GM23248 (cell line): Measurements from ENCODE around the gene PRCC. TPM values are rescaled to one million over a fixed set of nuclear protein-coding genes. Genes with fewer than 3 reads are reported as not detected.
A peak's percentile ranks its signal among the peaks of the same experiment; 100 is the strongest.

ENCODE experiments used
- DNase-seq: peaks from one replicate; pipeline ENCODE4 v3.0.0-alpha.2; 2015
- H2AFZ ChIP-seq: fragments of 200-600 bp; sonication (generic); 2 replicates; pipeline ENCODE4 v1.6.1; 2016; ENCODE audit warnings: antibody characterized with exemption
- H3F3A ChIP-seq: fragments of 200-600 bp; sonication (generic); 2 replicates; pipeline ENCODE4 v1.6.1; 2016; ENCODE audit warnings: mild to moderate bottlenecking, antibody characterized with exemption, mixed run types; ENCODE audit not compliant: insufficient read depth
- H3K27ac ChIP-seq: fragments of 200-600 bp; sonication (generic); 2 replicates; pipeline ENCODE4 v1.5.1; 2016; ENCODE audit warnings: mild to moderate bottlenecking
- H3K27me3 ChIP-seq: fragments of 200-600 bp; sonication (generic); replicated peaks from 2 replicates; pipeline ENCODE4 v1.6.1; 2016; ENCODE audit warnings: mild to moderate bottlenecking; ENCODE audit not compliant: insufficient read depth
- H3K36me3 ChIP-seq: fragments of 200-600 bp; sonication (generic); 2 replicates; pipeline ENCODE4 v1.6.1; 2016; ENCODE audit warnings: low read depth, mild to moderate bottlenecking
- H3K4me1 ChIP-seq: fragments of 200-600 bp; sonication (generic); 2 replicates; pipeline ENCODE4 v1.6.1; 2016; ENCODE audit warnings: mild to moderate bottlenecking; ENCODE audit not compliant: insufficient read depth
- H3K4me2 ChIP-seq: fragments of 200-600 bp; sonication (generic); one replicate; pipeline ENCODE4 v1.6.1; 2016; ENCODE audit warnings: mild to moderate bottlenecking; ENCODE audit not compliant: unreplicated experiment
- H3K4me3 ChIP-seq: fragments of 200-600 bp; sonication (generic); 2 replicates; pipeline ENCODE4 v1.5.1; 2016; ENCODE audit warnings: mild to moderate bottlenecking
- H3K79me2 ChIP-seq: fragments of 200-600 bp; sonication (generic); 2 replicates; pipeline ENCODE4 v1.6.1; 2016; ENCODE audit warnings: mild to moderate bottlenecking; ENCODE audit not compliant: insufficient read depth
- H3K9ac ChIP-seq: fragments of 200-600 bp; sonication (generic); 2 replicates; pipeline ENCODE4 v1.6.1; 2016; ENCODE audit warnings: mild to moderate bottlenecking
- H3K9me2 ChIP-seq: fragments of 200-600 bp; sonication (generic); 2 replicates; pipeline ENCODE4 v1.6.1; 2016; ENCODE audit warnings: mixed run types, mild to moderate bottlenecking, moderate library complexity; ENCODE audit not compliant: insufficient read depth
- H3K9me3 ChIP-seq: fragments of 200-600 bp; sonication (generic); one replicate; pipeline ENCODE4 v1.6.1; 2017; ENCODE audit warnings: low read depth
- H4K20me1 ChIP-seq: fragments of 200-600 bp; sonication (generic); 2 replicates; pipeline ENCODE4 v1.6.0; 2016; ENCODE audit not compliant: insufficient read depth
- EZH2 ChIP-seq: fragments of 200-600 bp; sonication (generic); IDR thresholded peaks from 2 replicates; pipeline ENCODE4 v1.6.1; 2018; ENCODE audit warnings: antibody characterized with exemption, mild to moderate bottlenecking; ENCODE audit not compliant: insufficient read depth, poor library complexity, severe bottlenecking
- EZH2phosphoT487 ChIP-seq: fragments of 200-600 bp; sonication (generic); IDR thresholded peaks from 2 replicates; pipeline ENCODE4 v1.6.1; 2018; ENCODE audit warnings: antibody characterized with exemption, moderate library complexity, mild to moderate bottlenecking, low read depth; ENCODE audit not compliant: insufficient read depth
- WGBS, 2 experiments: methylation state at CpG; one replicate each; pipeline ENCODE4 v1.1.6; 2015 to 2017; ENCODE audit warnings: low lambda C conversion rate in 2 of 2, low coverage in 1 of 2; ENCODE audit errors: missing lambda C conversion rate in 2 of 2; 5-methylcytosine and 5-hydroxymethylcytosine counted together
- in situ Hi-C: fragments of 300-500 bp; cut with MboI; formaldehyde crosslinking; loops from 2 replicates; pipeline ENCODE4 v1.15.0; 2020
- polyA plus RNA-seq: library from polyadenylated mRNA; unstranded; fragments of >200 nt; fragmentation: Nextera tagmentation; extraction: Ambion mirVana; gene quantifications from 2 replicates; pipeline ENCODE4 v1.2.1, GENCODE V29; 2016
- total RNA-seq: library from RNA; depleted of rRNA; stranded (reverse); fragments of >200 nt; shearing (Covaris generic); gene quantifications from 2 replicates; pipeline ENCODE4 v1.2.3, GENCODE V29; 2014

The PRCC gene
- total and polyA plus RNA-seq, 2 experiments from 2014 or later, result 32.4 to 57.0 TPM

DNA sequence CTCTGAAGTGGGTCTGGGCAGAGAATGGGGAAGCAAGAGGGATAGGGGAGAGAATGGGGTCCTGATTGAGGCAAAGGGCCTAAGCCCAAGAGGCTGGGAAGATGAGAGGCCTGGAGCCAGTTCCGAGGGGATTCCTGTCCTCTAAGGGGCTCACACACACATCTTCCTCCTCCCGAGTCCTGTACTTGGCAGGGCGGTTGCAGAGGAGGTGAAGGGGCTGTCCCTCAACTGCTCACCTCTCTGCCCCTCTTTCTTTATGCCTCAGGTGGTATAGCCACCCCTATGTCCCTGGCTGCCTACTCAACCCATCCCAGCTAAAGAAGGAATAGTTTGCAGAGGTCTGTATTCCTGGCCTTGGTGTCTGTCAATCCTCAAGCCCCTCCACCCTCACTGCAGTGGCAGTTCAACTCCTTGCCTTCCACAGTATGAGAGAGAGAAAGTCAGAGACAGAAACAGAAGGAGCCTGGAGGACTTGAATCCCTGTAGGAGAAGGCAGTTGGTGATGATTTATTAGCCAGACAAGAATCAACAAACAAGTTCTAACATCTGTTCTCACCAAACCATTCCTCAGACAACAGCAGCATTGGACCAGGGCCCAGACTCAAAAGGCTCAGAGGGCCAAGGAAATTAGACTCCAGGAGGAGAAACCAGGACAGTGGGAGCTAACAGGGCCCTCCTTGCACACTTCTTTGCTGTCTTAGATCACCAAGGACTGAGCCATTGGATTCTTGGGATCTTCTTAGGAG, 38.6 kb downstream of the PRCC start:
- peaks cover 20% of the 10 kb centered on the region for H3F3A ChIP-seq
- H3K4me1 ChIP-seq, result peaks cover 21% of the 10 kb centered on the region
- H3K9me2 ChIP-seq, result no peaks in the 10 kb centered on the region
- H3K79me2 ChIP-seq, result no peaks in the 10 kb centered on the region
- no peak overlapping the region for H3K27ac ChIP-seq
- no peaks in the 10 kb centered on the region for H3K9me3 ChIP-seq
- 84 to 90% methylated on average over 2 to 3 of the region's 3 CpGs for WGBS, 2 experiments
- no peaks in the 10 kb centered on the region for H3K27me3 ChIP-seq
- H3K4me3 ChIP-seq, result no peak overlapping the region
- no peak overlapping the region for H3K4me2 ChIP-seq
- TF ChIP-seq EZH2 (no peak), EZH2phosphoT487 (no peak)
- no peak overlapping the region for H3K9ac ChIP-seq
- H4K20me1 ChIP-seq, result no peaks in the 10 kb centered on the region
- peak; percentile 66 for DNase-seq
- no peaks in the 10 kb centered on the region for H3K36me3 ChIP-seq
- H2AFZ ChIP-seq, result no peak overlapping the region
- in situ Hi-C loops, result no loop called here

DNA sequence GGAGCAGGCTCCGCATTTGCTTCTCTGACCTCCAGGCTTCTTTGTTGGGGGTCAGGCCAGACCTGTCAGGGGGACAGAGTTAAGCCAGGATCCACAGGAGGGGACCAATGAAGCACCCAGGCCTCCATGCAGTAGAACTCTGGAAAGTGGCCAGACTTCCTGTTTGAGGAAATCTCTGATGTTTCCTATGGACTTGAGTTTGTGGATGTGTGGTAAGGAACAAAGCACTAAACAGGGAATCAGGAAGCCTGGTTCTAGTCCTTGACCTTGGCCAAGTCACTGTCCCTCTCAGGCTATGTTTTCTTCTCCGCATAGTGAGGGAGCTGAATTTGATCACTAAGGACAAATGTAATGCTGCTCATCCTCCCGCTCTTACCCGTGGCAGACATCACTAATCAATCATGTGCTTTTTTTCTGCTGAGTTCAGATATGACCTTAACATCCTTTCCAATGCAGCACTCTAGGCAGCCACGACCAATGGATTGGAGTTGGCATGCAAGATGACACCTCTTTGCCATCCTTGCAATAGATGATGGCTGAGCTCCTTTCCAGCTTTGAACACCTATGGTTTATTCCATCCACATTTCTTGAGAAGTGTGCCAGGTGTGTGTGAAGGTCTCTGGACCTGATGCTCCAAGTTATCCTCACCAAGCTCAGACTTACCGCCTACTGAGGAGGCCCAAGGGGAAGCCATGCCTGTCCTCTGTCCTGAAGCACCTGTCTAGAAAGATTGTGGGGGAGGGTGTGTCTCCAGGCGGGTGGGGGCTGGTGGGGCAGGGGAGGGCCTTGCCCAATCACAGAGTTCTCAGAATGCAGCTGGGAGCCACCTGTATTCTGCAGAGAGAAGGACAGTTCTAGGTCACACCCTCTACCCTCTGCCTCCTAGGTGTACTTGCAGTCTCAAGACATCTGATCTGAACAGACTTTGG, 39.4 kb downstream of the PRCC start:
- Histone ChIP-seq H3K9me3 (no peaks in the 10 kb centered on the region), H3F3A (peaks cover 12% of the 10 kb centered on the region), H3K9ac (no peak overlapping the region), H3K9me2 (no peaks in the 10 kb centered on the region), H3K27me3 (no peaks in the 10 kb centered on the region), H3K36me3 (no peaks in the 10 kb centered on the region), H4K20me1 (no peaks in the 10 kb centered on the region), H3K4me2 (no peak overlapping the region), H3K4me1 (peaks cover 12% of the 10 kb centered on the region), H3K79me2 (no peaks in the 10 kb centered on the region), H2AFZ (no peak overlapping the region), H3K27ac (no peak overlapping the region), H3K4me3 (no peak overlapping the region)
- WGBS, 2 experiments, result 81 to 84% methylated on average over 7 of the region's 7 CpGs
- DNase-seq, result no peak
- no peak for TF ChIP-seq EZH2phosphoT487
- in situ Hi-C loops, result no loop called here

DNA sequence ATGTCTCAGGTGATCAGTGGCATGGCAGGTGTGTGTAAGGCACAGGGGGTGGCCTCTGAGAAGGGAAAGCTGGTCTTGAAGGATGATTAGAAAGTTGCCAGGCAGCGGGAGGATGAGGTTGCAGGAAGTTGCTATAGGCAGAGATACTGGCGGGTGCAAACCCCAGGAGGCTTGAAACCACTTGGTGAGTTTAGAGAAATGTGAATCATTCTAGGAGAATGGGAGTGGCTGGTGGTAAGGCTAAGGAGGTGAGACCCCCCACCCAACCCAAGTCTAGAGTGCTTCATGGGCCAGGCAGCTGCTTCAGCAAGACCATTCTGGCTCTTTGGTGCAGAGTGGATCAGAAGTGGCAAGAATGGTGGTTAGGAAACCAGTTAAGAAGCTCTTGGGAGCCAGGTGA, 40.3 kb downstream of the PRCC start:
- H3K4me1 ChIP-seq, result peaks cover 7% of the 10 kb centered on the region; the same call in 1 of the 2 replicates
- H3K4me3 ChIP-seq, result no peak overlapping the region
- H3K27me3 ChIP-seq, result no peaks in the 10 kb centered on the region
- H3K27ac ChIP-seq, result no peak overlapping the region
- H3K9me2 ChIP-seq, result no peaks in the 10 kb centered on the region
- no peaks in the 10 kb centered on the region for H3K9me3 ChIP-seq
- no peak overlapping the region for H2AFZ ChIP-seq
- peaks cover 6% of the 10 kb centered on the region for H3F3A ChIP-seq
- in situ Hi-C loops, result no loop called here
- WGBS, 2 experiments, result 100% methylated on average over 2 of the region's 2 CpGs
- H3K4me2 ChIP-seq, result no peak overlapping the region
- no peaks in the 10 kb centered on the region for H3K79me2 ChIP-seq
- TF ChIP-seq EZH2phosphoT487 (no peak), EZH2 (no peak)
- no peak overlapping the region for H3K9ac ChIP-seq
- H4K20me1 ChIP-seq, result no peaks in the 10 kb centered on the region
- no peak for DNase-seq
- H3K36me3 ChIP-seq, result no peaks in the 10 kb centered on the region

DNA sequence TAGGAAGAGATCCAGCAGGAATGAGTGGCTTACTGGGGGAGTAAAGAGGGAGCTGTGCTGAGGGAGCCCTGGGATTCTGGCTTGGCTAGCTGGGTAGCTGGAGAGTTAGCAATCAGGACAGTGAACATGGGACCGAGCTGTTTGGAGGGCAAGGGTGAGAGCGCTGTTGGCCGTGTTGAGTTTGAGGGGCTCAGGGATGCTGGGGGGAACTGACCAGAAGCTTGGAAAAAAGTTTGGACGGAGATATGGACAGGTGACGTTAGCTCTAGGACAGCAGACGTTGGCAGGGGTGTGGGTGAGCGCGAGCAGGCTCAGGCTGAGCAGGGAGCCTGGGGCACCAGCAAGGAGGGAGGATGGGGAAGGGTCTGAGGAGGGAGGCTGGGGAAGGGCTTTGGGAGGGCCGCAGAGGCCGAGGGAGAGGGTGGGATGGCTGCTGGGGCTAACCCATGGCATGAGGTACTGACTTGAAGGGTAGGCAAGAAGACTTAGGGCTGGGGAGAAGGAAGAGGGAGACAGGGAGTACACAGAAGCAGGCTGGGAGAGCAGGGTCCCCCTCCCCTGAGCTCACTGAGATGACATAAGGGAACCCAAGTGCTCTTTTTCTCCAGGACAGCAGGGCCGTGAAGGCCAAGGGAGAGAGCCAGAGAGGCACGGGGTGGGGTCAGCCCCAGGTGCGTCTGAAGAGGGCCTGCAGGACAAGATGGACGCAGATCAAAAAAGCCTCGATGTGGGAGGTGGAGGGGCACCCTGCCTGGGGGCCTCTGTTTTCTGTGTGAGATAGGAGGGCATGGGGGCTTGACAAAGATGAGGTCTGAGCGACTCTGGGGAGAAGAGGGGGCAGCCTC, 41.1 kb downstream of the PRCC start:
- Histone ChIP-seq H3K9me3 (no peaks in the 10 kb centered on the region), H3K4me1 (peaks cover 8% of the 10 kb centered on the region; the same call in 1 of the 2 replicates), H3K27ac (no peak overlapping the region), H2AFZ (no peak overlapping the region), H3K27me3 (no peaks in the 10 kb centered on the region), H3F3A (peaks cover 6% of the 10 kb centered on the region), H3K9ac (no peak overlapping the region), H3K9me2 (no peaks in the 10 kb centered on the region), H3K79me2 (no peaks in the 10 kb centered on the region), H4K20me1 (no peaks in the 10 kb centered on the region), H3K4me2 (no peak overlapping the region), H3K36me3 (no peaks in the 10 kb centered on the region), H3K4me3 (no peak overlapping the region)
- no peak for DNase-seq
- no peak for TF ChIP-seq EZH2phosphoT487
- no peak for TF ChIP-seq EZH2
- 90 to 96% methylated on average over 15 to 16 of the region's 16 CpGs for WGBS, 2 experiments
- in situ Hi-C loops, result no loop called here
